Putamen (tissue), 1 donor: ENCODE measurements around the gene MYRIP.
"Not testable (repeated sequence)": the region's sequence is repeated elsewhere in the genome, so short reads cannot be mapped to it uniquely, and the experiment has no call there.

Experiments used
- DNase-seq: peaks from one replicate; pipeline ENCODE4 v3.0.0-alpha.2; 2016; ENCODE audit warnings: low spot score

MYRIP gene

GRCh38 chr3:39971559-39972031 lies 162.2 kb downstream of the MYRIP start:
- DNase-seq: no peak

- DNase-seq: no peak
Observed at GRCh38 chr3:39972508-39972907, 163.1 kb downstream of the MYRIP start.

GRCh38 chr3:39977058-39977794 lies 167.8 kb downstream of the MYRIP start:
- no peak for DNase-seq

- DNase-seq: no peak
Observed at GRCh38 chr3:39978308-39978707, 168.9 kb downstream of the MYRIP start.

- no peak for DNase-seq
Observed at GRCh38 chr3:39980058-39980457, 170.6 kb downstream of the MYRIP start.

- no peak for DNase-seq
Observed at GRCh38 chr3:39980781-39981180, 171.4 kb downstream of the MYRIP start.

- no peak for DNase-seq
Observed at GRCh38 chr3:39981547-39982184, 172.3 kb downstream of the MYRIP start.

- no peak for DNase-seq
Observed at GRCh38 chr3:39982665-39983357, 173.4 kb downstream of the MYRIP start.

- no peak for DNase-seq
Observed at GRCh38 chr3:39989746-39990145, 180.3 kb downstream of the MYRIP start.

- no peak for DNase-seq
Observed at GRCh38 chr3:39990532-39990931, 181.1 kb downstream of the MYRIP start.

GRCh38 chr3:40008796-40009195 lies 199.4 kb downstream of the MYRIP start:
- no peak for DNase-seq

- DNase-seq: no peak
Observed at GRCh38 chr3:40009991-40010390, 200.6 kb downstream of the MYRIP start.

GRCh38 chr3:40012381-40012780 lies 203.0 kb downstream of the MYRIP start:
- no peak for DNase-seq

- no peak for DNase-seq
Observed at GRCh38 chr3:40016391-40016790, 207.0 kb downstream of the MYRIP start.

GRCh38 chr3:40018369-40018768 lies 209.0 kb downstream of the MYRIP start:
- DNase-seq: no peak

GRCh38 chr3:40019376-40019775 lies 210.0 kb downstream of the MYRIP start:
- no peak for DNase-seq

- DNase-seq: no peak
Observed at GRCh38 chr3:40020689-40021088, 211.3 kb downstream of the MYRIP start.

GRCh38 chr3:40021338-40021737 lies 211.9 kb downstream of the MYRIP start:
- peak; percentile 4 for DNase-seq

GRCh38 chr3:40022297-40022827 lies 213.0 kb downstream of the MYRIP start:
- no peak for DNase-seq

GRCh38 chr3:40024526-40024925 lies 215.1 kb downstream of the MYRIP start:
- no peak for DNase-seq

GRCh38 chr3:40025892-40026291 lies 216.5 kb downstream of the MYRIP start:
- DNase-seq: not testable (repeated sequence)

- no peak for DNase-seq
Observed at GRCh38 chr3:40035177-40035576, 225.8 kb downstream of the MYRIP start.

GRCh38 chr3:40037582-40037981 lies 228.2 kb downstream of the MYRIP start:
- DNase-seq: no peak
